ENCODE measurements around the gene MAGI1. TPM values are rescaled to one million over a fixed set of nuclear protein-coding genes. Genes with fewer than 3 reads are reported as not detected.

Gene MAGI1
- total and polyA plus RNA-seq, 4 donors = 9.9 to 88.1 (median 24.6) TPM

GRCh38 chr3:65581313-65581712 is 457.4 kb downstream of the MAGI1 start:
- Histone ChIP-seq H3K4me1 (ENCODE audit: control insufficient read depth in 5 of 5, insufficient read depth in 5 of 5, low read length in 5 of 5) (peaks cover 0 to 14% (median 0%) of the 10 kb centered on the region in 5 donors), H3K4me3 (no peak overlapping the region), H3K27me3 (ENCODE audit: control insufficient read depth in 3 of 3, insufficient read depth in 3 of 3, low read length in 2 of 3) (no peaks in the 10 kb centered on the region), H3K36me3 (ENCODE audit: control insufficient read depth in 4 of 4, insufficient read depth in 4 of 4, low read length in 4 of 4) (no peaks in the 10 kb centered on the region), H3K9me3 (ENCODE audit: control insufficient read depth in 4 of 4, insufficient read depth in 3 of 4, low read length in 3 of 4) (no peaks in the 10 kb centered on the region), H3K9ac (ENCODE audit: insufficient read depth in 1 of 2, low read length in 2 of 2) (no peak overlapping the region), H3K27ac (ENCODE audit: low read depth in 1 of 2, low read length in 1 of 2) (no peak overlapping the region)
- 86 to 90% methylated on average over 2 of the region's 2 CpGs for WGBS, 2 donors
- no peak for DNase-seq
- TF ChIP-seq CTCF (IDR thresholded peaks at IDR 0.05; ENCODE audit: control extremely low read depth, extremely low read depth) = no peak
- ATAC-seq (ENCODE audit: insufficient read depth, low FRiP score) = no peak

- WGBS, 2 donors = 95 to 96% methylated on average over 5 of the region's 5 CpGs
- Histone ChIP-seq H3K4me1 (ENCODE audit: control insufficient read depth in 5 of 5, insufficient read depth in 5 of 5, low read length in 5 of 5) (peaks cover 0 to 6% (median 0%) of the 10 kb centered on the region in 5 donors), H3K9ac (ENCODE audit: insufficient read depth in 1 of 2, low read length in 2 of 2) (no peak overlapping the region), H3K27ac (ENCODE audit: low read depth in 1 of 2, low read length in 1 of 2) (no peak overlapping the region), H3K36me3 (ENCODE audit: control insufficient read depth in 4 of 4, insufficient read depth in 4 of 4, low read length in 4 of 4) (no peaks in the 10 kb centered on the region), H3K4me3 (no peak overlapping the region), H3K27me3 (ENCODE audit: control insufficient read depth in 3 of 3, insufficient read depth in 3 of 3, low read length in 2 of 3) (no peaks in the 10 kb centered on the region), H3K9me3 (ENCODE audit: control insufficient read depth in 4 of 4, insufficient read depth in 3 of 4, low read length in 3 of 4) (no peaks in the 10 kb centered on the region)
- DNase-seq = no peak
- TF ChIP-seq CTCF (IDR thresholded peaks at IDR 0.05; ENCODE audit: control extremely low read depth, extremely low read depth) = no peak
- no peak for ATAC-seq (ENCODE audit: insufficient read depth, low FRiP score)
These were observed 459.9 kb downstream of the MAGI1 start for GRCh38 chr3:65578861-65579260.

GRCh38 chr3:65577843-65578430 is 460.8 kb downstream of the MAGI1 start:
- H3K27me3 ChIP-seq (ENCODE audit: control insufficient read depth in 3 of 3, insufficient read depth in 3 of 3, low read length in 2 of 3) = no peaks in the 10 kb centered on the region
- TF ChIP-seq CTCF (IDR thresholded peaks at IDR 0.05; ENCODE audit: control extremely low read depth, extremely low read depth) = no peak
- peak overlapping the region in 1 of 2 donors; percentile 17 for H3K27ac ChIP-seq (ENCODE audit: low read depth in 1 of 2, low read length in 1 of 2)
- DNase-seq (no peak), ATAC-seq (ENCODE audit: insufficient read depth, low FRiP score) (no peak)
- 83 to 89% methylated on average over 8 of the region's 8 CpGs for WGBS, 2 donors
- H3K9ac ChIP-seq (ENCODE audit: insufficient read depth in 1 of 2, low read length in 2 of 2) = no peak overlapping the region
- H3K4me3 ChIP-seq = no peak overlapping the region
- H3K4me1 ChIP-seq (ENCODE audit: control insufficient read depth in 5 of 5, insufficient read depth in 5 of 5, low read length in 5 of 5) = peaks cover 0 to 6% (median 0%) of the 10 kb centered on the region in 5 donors
- no peaks in the 10 kb centered on the region for H3K9me3 ChIP-seq (ENCODE audit: control insufficient read depth in 4 of 4, insufficient read depth in 3 of 4, low read length in 3 of 4)
- H3K36me3 ChIP-seq (ENCODE audit: control insufficient read depth in 4 of 4, insufficient read depth in 4 of 4, low read length in 4 of 4) = no peaks in the 10 kb centered on the region

- 72 to 73% methylated on average over 2 of the region's 2 CpGs for WGBS, 2 donors
- Histone ChIP-seq H3K9ac (ENCODE audit: insufficient read depth in 1 of 2, low read length in 2 of 2) (no peak overlapping the region), H3K27ac (ENCODE audit: low read depth in 1 of 2, low read length in 1 of 2) (peak overlapping the region in 1 of 2 donors; percentile 50), H3K27me3 (ENCODE audit: control insufficient read depth in 3 of 3, insufficient read depth in 3 of 3, low read length in 2 of 3) (no peaks in the 10 kb centered on the region), H3K4me3 (no peak overlapping the region), H3K9me3 (ENCODE audit: control insufficient read depth in 4 of 4, insufficient read depth in 3 of 4, low read length in 3 of 4) (no peaks in the 10 kb centered on the region), H3K36me3 (ENCODE audit: control insufficient read depth in 4 of 4, insufficient read depth in 4 of 4, low read length in 4 of 4) (no peaks in the 10 kb centered on the region), H3K4me1 (ENCODE audit: control insufficient read depth in 5 of 5, insufficient read depth in 5 of 5, low read length in 5 of 5) (peaks cover 0 to 10% (median 0%) of the 10 kb centered on the region in 5 donors)
- ATAC-seq (ENCODE audit: insufficient read depth, low FRiP score) (no peak), DNase-seq (no peak)
- no peak for TF ChIP-seq CTCF (IDR thresholded peaks at IDR 0.05; ENCODE audit: control extremely low read depth, extremely low read depth)
These were observed 461.8 kb downstream of the MAGI1 start for GRCh38 chr3:65576966-65577365.

All from lung (tissue), 12 donors.